HG02840 (cell line): ENCODE results near the gene AIF1L.
"Not testable (repeated sequence)": the region's sequence is repeated elsewhere in the genome, so short reads cannot be mapped to it uniquely, and the experiment has no call there.

Experiments
- ATAC-seq: cut with Tn5 transposase; IDR thresholded peaks from one replicate; pipeline ENCODE4 v1.9.1; 2021; ENCODE audit warnings: mild to moderate bottlenecking, moderate library complexity, moderate number of reproducible peaks; ENCODE audit not compliant: unreplicated experiment, low FRiP score

The AIF1L gene

DNA sequence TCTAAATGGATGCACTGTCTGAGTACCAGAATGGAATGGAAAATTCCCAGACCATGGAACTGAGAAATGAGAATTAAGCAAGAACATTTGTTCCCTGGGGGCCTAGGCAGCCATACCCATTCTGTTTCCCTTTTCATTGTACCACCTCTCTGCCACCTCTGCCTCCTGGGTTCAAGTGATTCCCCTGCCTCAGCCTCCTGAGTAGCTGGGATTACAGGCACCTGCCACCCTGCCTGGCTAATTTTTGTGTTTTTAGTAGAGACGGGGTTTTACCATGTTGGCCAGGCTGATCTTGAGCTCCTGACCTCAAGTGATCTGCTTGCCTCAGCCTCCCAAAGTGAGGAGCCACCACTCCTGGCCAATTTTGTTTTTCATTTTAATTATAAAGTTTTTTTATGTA, 62.3 kb downstream of the AIF1L start:
- ATAC-seq: not testable (repeated sequence)

DNA sequence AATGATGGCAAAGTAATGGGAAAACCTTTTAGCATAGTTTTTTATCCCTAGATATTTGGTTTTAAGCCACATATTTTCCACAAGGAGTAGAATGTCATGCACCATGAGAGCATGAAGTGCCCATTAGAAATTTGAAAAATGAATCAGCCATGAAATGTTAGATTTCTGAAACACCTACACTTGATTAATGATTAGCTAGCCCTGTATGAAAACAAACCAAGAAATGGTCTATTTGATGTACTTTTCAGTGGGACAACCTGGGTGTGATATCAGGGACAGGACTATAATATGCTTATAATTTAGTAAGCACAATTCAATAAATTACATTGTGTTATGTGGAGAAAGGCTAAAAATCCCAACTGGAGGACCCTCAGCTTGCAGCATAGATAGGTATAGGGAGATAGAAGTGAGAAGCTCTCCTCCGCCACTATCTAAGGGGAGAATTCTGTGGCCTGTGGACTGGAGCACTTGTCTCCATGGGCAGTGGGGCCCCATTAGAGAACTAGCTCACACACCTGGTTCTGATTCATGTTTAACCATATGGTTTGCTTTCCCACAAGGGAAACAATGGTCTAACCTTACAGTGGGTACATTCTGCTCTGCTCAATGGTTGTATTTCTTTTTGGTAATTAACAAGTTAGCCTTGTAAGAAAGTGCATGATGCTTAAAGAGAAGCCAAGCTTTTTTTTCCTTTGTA, 64.2 kb downstream of the AIF1L start:
- no peak for ATAC-seq

DNA sequence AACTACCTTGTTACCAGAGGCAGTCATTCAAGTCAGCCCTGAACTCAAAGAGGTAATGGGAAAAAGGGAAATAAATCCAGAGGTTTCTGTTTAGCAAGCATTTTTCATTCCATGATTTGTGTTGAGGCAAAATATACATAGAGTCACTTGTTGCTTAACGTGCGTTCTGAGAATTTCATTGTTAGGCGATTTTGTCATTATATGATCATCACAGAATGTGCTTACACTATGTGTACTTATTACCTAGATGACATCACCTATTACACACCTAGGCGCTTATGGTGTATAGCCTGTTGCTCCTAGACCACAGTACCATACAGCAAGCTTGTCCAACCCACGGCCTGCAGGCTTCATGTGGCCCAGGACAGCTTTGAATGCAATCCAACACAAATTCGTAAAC, 65.3 kb downstream of the AIF1L start:
- no peak for ATAC-seq

DNA sequence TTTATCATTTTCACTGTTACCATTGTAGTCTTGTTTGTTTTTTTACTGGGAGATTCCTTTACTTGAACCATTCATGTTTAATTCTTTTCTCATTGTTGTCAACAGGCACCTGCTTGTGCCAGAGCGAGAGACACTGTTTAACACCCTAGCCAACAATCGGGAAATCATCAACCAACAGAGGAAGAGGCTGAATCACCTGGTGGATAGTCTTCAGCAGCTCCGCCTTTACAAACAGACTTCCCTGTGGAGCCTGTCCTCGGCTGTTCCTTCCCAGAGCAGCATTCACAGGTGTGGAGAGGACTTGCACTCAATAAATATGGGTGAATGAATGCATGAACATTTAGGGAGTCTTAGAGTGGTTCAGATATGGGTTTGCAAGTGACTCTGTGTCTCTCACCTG, 66.6 kb downstream of the AIF1L start:
- ATAC-seq: no peak

DNA sequence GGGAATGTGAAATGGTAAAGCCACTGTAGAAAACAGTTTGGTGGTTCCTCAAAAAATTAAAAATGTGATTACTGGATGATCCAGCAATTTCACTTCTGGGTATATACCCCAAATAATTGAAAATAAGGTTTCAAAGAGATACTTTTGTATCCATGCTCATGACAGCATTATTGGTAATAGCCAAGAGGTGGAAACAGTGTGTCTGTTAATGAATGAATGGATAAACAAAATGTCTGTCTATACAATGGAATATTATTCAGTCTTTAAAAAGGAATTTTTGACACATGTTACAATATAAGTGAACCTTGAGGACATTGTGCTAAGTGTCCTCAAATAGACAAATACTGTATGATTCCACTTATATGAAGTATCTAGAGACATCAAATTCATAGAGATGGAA, 69.2 kb downstream of the AIF1L start:
- no peak for ATAC-seq

DNA sequence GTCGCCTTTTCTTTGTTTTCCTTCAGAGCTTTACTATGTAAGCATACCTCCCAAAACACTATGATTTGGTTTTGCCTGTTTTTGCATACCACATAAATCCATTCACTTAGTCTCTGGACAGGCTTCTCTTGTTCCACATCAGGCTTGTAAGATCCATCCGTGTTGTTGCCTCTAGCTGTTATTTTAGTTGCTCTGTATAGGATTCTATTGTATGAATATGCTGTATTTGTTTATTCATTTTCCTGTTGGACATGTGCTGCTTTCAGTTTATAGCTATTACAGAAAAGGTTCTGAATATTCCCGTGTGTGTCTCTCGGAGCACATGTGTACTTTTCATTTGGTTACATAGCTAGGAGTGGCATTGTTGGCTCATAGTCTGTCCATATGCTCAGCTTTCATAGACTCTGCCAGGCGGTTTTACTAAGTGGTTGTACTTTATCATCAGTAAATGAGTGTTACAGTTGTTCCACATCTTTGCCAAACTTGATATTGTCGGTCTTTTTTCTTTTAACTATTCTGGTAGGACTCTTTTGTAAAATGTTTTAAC, 70.9 kb downstream of the AIF1L start:
- ATAC-seq: no peak

DNA sequence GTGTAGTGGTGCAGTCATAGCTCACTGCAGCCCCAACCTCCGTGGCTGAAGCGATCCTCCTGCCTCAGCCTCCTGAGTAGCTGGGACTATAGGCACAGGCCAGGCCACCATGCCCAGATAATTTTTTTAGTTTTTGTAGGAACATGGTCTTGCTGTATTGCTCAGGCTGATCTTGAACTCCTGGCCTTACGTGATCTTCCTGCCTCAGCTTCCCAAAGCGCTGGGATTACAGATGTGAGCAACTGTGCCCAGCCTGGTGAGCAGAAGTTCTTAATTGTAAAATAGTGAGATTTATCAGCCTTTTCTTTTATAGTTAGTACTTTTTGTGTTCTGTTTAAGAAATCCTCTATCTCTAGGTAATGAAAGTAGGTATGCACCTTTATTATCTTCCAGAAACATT, 71.6 kb downstream of the AIF1L start:
- no peak for ATAC-seq

DNA sequence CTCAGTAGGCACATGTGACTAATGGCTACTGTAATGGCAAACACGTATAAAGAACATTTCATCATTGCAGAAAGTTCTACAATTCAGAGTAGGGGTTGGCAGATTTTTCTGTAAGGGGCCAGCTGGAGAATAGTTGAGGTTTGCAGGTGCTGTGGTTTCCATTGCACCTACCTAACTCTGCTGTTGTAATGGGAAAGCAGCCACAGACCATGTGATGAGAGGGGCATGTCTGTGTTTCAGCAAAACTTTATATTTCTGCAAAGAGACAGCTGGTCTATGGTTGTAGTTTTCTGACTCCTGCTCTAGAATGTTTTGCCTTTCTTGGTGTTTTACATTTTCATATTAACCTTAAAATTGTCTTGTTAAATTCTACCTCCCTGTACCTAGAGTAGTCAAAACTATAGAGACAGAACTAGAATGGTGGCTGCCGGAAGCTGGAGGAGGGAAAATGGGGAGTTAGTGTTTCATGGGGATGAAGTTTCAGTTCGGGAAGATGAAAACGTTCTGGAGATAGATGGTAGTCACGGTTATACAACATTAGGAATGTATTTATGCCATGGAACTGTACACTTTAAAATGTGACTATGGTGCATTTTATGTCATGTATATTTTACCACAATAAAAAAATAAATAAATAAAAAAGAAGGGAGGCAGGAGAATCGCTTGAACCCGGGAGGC, 73.4 kb downstream of the AIF1L start:
- no peak for ATAC-seq
